ENCODE results near the gene CLC.
A peak's percentile ranks its signal among the peaks of the same experiment; 100 is the strongest.
"Not testable (repeated sequence)": the region's sequence is repeated elsewhere in the genome, so short reads cannot be mapped to it uniquely, and the experiment has no call there.

Gene CLC

DNA sequence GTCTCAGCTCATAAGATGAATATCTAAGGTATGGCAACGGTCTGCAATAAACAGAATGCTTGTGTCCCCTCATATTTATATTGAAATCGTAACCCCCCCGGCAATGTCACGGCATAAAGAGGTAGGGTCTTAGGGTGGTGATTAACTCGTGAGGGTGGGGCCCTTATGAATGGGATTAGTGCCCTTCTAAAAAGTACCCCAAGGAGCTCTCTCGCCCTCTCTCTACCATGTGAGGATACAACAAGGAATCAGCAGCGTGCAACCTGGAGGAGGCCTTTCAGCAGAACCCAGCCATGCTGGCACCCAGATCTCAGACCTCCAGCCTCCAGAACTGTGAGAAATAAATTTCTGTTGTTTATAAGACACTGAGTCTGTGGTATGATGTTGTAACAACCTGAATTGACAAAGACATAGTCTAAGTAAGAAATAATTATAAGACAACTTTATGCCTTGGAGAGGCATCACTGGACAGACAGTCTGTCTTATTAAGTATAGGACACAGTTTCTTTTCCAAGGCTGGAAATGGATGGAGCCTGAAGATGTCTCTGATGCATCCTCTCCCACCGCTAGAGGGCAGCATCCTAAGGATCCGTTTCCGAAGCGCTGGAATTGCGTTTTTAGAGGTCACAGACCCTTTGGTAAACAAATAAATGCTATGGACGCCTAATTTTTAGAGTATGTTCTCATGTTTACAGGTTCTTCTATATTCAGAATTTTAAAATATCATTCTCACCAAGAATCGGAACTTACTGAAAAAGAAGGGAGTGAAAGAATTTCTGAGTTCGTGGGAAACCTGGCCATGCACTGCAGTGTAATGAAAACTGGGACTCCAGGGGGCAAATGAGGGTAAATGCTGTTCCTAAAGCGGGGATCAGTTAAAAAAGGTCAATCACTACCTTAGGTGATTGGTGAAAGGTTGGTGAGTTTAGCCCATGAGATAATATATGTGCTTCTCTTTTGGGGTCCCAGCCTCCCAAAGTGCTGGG lies 27.6 kb upstream of the CLC start:
- no peak for DNase-seq (ENCODE audit: extremely low read depth, insufficient read length)
- Histone ChIP-seq H3K36me3 (ENCODE audit: control insufficient read depth, insufficient read depth, low read length) (no peaks in the 10 kb centered on the region), H3K27me3 (replicated peaks; ENCODE audit: control insufficient read depth, insufficient read depth, low read length) (no peaks in the 10 kb centered on the region), H3K4me3 (replicated peaks; ENCODE audit: low read depth, low read length) (no peak overlapping the region)
- TF ChIP-seq CTCF (IDR thresholded peaks at IDR 0.05; ENCODE audit: insufficient read depth, low read length, poor library complexity, severe bottlenecking), result peak; percentile 73

GRCh38 chr19:39761851-39762250 lies 24.0 kb upstream of the CLC start:
- not testable (repeated sequence) for H3K4me3 ChIP-seq (replicated peaks; ENCODE audit: low read depth, low read length); H3K36me3 ChIP-seq (ENCODE audit: control insufficient read depth, insufficient read depth, low read length); H3K27me3 ChIP-seq (replicated peaks; ENCODE audit: control insufficient read depth, insufficient read depth, low read length); DNase-seq (ENCODE audit: extremely low read depth, insufficient read length)

DNA sequence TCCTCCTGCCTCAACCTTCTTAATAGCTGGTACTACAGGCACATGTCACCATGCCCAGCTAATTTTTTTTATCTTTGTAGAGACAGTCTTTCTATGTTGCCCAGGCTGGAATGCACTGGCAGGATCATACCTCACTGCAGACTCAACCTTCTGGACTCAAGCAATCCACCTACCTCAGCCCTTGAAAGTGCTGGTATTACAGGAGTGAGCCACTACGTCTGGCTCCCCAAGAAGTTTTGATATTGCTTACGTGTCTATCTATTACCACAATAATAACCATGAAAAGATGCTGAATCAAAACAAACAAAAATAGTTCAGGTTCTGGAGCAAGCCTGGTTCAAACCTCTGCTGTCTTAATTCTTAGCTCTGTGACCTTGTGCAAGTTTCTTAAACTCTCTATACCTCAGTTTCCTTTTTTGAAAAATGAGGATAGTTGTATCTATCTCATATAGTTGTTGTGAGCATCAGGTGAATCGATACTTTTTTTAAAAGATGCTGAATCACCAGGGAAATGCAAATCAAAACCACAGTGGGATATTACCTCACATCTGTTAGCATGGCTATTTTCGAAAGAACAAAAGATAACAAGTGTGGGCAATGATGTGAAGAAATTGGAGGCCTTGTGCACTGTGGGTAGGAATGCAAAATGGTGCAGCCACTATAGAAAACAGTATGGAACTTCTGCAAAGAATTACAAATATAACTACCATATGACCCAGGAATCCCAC lies 21.8 kb upstream of the CLC start:
- peak; percentile 71 for DNase-seq (ENCODE audit: extremely low read depth, insufficient read length)
- no peaks in the 10 kb centered on the region for H3K36me3 ChIP-seq (ENCODE audit: control insufficient read depth, insufficient read depth, low read length)
- H3K4me3 ChIP-seq (replicated peaks; ENCODE audit: low read depth, low read length), result no peak overlapping the region
- TF ChIP-seq CTCF (IDR thresholded peaks at IDR 0.05; ENCODE audit: insufficient read depth, low read length, poor library complexity, severe bottlenecking), result no peak
- H3K27me3 ChIP-seq (replicated peaks; ENCODE audit: control insufficient read depth, insufficient read depth, low read length), result no peaks in the 10 kb centered on the region

- Histone ChIP-seq H3K36me3 (ENCODE audit: control insufficient read depth, insufficient read depth, low read length) (no peaks in the 10 kb centered on the region), H3K27me3 (replicated peaks; ENCODE audit: control insufficient read depth, insufficient read depth, low read length) (no peaks in the 10 kb centered on the region), H3K4me3 (replicated peaks; ENCODE audit: low read depth, low read length) (no peak overlapping the region)
- DNase-seq (ENCODE audit: extremely low read depth, insufficient read length), result no peak
- no peak for TF ChIP-seq CTCF (IDR thresholded peaks at IDR 0.05; ENCODE audit: insufficient read depth, low read length, poor library complexity, severe bottlenecking)
These were observed 17.1 kb upstream of the CLC start for GRCh38 chr19:39754971-39755370.

DNA sequence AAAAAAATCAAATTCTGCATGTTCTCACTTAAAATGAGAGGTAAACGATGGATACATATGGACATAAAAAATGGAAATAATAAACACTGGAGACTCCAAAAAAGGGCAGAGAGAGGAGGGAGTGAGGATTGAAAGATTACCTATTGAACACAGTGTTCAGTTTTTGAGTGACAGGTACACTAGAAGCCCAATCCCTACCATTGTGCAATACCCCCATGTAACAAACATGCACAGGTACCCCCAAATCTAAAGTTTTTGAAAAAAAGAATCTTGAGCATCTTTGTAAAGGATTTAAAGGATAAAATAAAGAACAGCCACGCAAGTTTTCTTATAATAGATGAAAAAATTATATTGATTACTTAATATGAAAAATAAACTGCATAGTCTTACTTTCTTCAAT lies 16.7 kb upstream of the CLC start:
- Histone ChIP-seq H3K36me3 (ENCODE audit: control insufficient read depth, insufficient read depth, low read length) (no peaks in the 10 kb centered on the region), H3K4me3 (replicated peaks; ENCODE audit: low read depth, low read length) (no peak overlapping the region), H3K27me3 (replicated peaks; ENCODE audit: control insufficient read depth, insufficient read depth, low read length) (no peaks in the 10 kb centered on the region)
- no peak for TF ChIP-seq CTCF (IDR thresholded peaks at IDR 0.05; ENCODE audit: insufficient read depth, low read length, poor library complexity, severe bottlenecking)
- DNase-seq (ENCODE audit: extremely low read depth, insufficient read length), result no peak

DNA sequence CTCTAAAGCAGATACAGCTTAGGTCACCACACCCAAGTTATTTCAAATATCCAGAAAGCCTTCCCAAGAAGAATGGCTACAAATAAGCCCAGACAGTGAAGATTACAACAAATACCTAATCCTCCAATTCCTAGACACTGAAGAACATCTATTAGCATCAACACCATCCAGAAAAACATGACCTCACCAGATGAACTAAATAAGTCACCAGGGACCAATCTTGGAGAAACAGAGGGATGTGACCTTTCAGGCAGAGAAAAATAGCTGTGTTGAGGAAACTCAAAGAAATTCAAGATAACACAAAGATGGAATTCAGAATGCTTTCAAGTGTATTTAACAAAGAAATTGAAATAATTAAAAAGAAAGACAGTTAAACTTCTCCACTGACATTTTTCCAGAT lies 15.0 kb upstream of the CLC start:
- no peak overlapping the region for H3K4me3 ChIP-seq (replicated peaks; ENCODE audit: low read depth, low read length)
- H3K27me3 ChIP-seq (replicated peaks; ENCODE audit: control insufficient read depth, insufficient read depth, low read length), result no peaks in the 10 kb centered on the region
- no peaks in the 10 kb centered on the region for H3K36me3 ChIP-seq (ENCODE audit: control insufficient read depth, insufficient read depth, low read length)
- DNase-seq (ENCODE audit: extremely low read depth, insufficient read length), result no peak
- no peak for TF ChIP-seq CTCF (IDR thresholded peaks at IDR 0.05; ENCODE audit: insufficient read depth, low read length, poor library complexity, severe bottlenecking)
